Middle frontal gyrus (tissue), 1 donor: ENCODE data around the gene C6.
"Not testable (repeated sequence)": the region's sequence is repeated elsewhere in the genome, so short reads cannot be mapped to it uniquely, and the experiment has no call there.

Source experiments
- DNase-seq: peaks from one replicate; pipeline ENCODE4 v3.0.0-alpha.2; 2015; ENCODE audit warnings: low spot score; ENCODE audit errors: extremely low spot score

C6 gene

GRCh38 chr5:41213340-41213739, at the start of gene C6:
Gene C6, minus strand, starts transcription at chr5:41213532. Its CDS starts 10,302 bp downstream, at chr5:41203230.
- DNase-seq: no peak

GRCh38 chr5:41256400-41256799, 43.1 kb upstream of the C6 start:
- DNase-seq: no peak

GRCh38 chr5:41253109-41253508, 39.8 kb upstream of the C6 start:
- DNase-seq: no peak

- DNase-seq: no peak
Measured at GRCh38 chr5:41252036-41252435, 38.7 kb upstream of the C6 start.

- no peak for DNase-seq
Measured at GRCh38 chr5:41250351-41250987, 37.1 kb upstream of the C6 start.

GRCh38 chr5:41247135-41247534, 33.8 kb upstream of the C6 start:
- DNase-seq: no peak

GRCh38 chr5:41246376-41246775, 33.0 kb upstream of the C6 start:
- no peak for DNase-seq

- DNase-seq: no peak
Measured at GRCh38 chr5:41243558-41243957, 30.2 kb upstream of the C6 start.

- DNase-seq: no peak
Measured at GRCh38 chr5:41240985-41241384, 27.7 kb upstream of the C6 start.

- DNase-seq: no peak
Measured at GRCh38 chr5:41240390-41240789, 27.1 kb upstream of the C6 start.

GRCh38 chr5:41234475-41234874, 21.1 kb upstream of the C6 start:
- DNase-seq: no peak

- no peak for DNase-seq
Measured at GRCh38 chr5:41232797-41233196, 19.5 kb upstream of the C6 start.

- not testable (repeated sequence) for DNase-seq
Measured at GRCh38 chr5:41230276-41230675, 16.9 kb upstream of the C6 start.

- no peak for DNase-seq
Measured at GRCh38 chr5:41223962-41224361, 10.6 kb upstream of the C6 start.

GRCh38 chr5:41219658-41220269, 6.4 kb upstream of the C6 start:
- no peak for DNase-seq

GRCh38 chr5:41218929-41219657, 5.8 kb upstream of the C6 start:
- no peak for DNase-seq

- no peak for DNase-seq
Measured at GRCh38 chr5:41214182-41214581, 850 bp upstream of the C6 start.

GRCh38 chr5:41212935-41213334, 397 bp downstream of the C6 start:
- no peak for DNase-seq

- no peak for DNase-seq
Measured at GRCh38 chr5:41211417-41211816, 1.9 kb downstream of the C6 start.

GRCh38 chr5:41205475-41205874, 7.9 kb downstream of the C6 start:
- not testable (repeated sequence) for DNase-seq

- no peak for DNase-seq
Measured at GRCh38 chr5:41203033-41203432, 10.3 kb downstream of the C6 start.

GRCh38 chr5:41201082-41201772, 12.1 kb downstream of the C6 start:
- DNase-seq: no peak
